ENCODE measurements around the gene EXOSC1. TPM values are rescaled to one million over a fixed set of nuclear protein-coding genes. Genes with fewer than 3 reads are reported as not detected.

EXOSC1 gene, protein sequence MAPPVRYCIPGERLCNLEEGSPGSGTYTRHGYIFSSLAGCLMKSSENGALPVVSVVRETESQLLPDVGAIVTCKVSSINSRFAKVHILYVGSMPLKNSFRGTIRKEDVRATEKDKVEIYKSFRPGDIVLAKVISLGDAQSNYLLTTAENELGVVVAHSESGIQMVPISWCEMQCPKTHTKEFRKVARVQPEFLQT
- polyA plus RNA-seq (33.5 and 44.6 TPM in 2 replicates), polyA minus RNA-seq (25.1 and 27.8 TPM in 2 replicates)

DNA sequence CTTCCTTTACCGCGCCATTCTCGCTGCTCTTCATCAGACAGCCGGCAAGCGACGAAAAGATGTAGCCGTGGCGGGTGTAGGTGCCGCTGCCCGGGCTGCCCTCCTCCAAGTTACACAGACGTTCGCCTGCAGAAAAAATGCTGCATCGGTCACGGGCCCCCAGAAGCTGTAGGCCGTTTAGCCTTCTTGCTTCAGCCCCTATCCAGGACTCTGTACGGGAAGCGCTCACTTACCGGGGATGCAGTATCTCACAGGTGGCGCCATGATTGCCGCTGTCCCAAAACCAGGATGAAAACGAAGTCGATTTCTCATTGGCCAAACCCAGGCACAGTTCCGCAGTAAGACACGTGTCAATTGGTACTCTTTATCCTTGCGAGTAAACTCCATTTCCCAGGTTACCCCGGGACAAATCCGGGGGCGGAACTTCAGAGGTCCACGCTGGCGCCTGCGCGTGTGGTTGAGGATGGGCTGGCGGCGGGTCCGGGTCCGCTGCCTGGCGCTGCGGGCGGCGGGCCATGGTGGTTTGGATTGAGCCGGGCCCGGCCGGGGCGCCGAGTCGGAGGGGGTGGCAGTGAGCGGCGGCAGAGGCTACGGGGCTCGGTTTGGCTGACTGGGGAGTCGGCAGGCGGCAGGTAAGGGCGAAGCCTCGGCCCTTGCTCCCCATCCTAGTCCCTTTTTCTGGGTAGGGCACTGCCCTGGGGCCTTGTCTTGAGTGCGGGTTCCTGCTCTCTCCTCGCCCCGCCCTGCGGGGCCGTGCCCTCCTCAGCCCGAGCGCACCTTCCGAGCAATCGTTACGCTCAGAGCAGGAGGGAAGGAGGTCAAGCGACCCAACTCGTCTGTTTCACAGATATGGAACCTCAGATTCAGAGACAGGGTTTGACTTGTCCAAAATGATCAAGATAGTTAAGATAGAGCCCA lies at the start of gene EXOSC1, which contains the start of gene ZDHHC16:
Gene EXOSC1, minus strand, starts transcription at position 285 of the 918 bp plus-strand sequence. Its CDS starts 21 bp downstream, at position 264.
Gene ZDHHC16, plus strand, starts transcription at position 454 of the 918 bp plus-strand sequence. CDS start 5,501 bp downstream, outside the sequence.
- H3K27me3 ChIP-seq (ENCODE audit: insufficient read depth, low read depth, low read length) = no peaks in the 10 kb centered on the region
- no peaks in the 10 kb centered on the region for H3K9me3 ChIP-seq (ENCODE audit: low read length)
- H3K36me3 ChIP-seq (ENCODE audit: insufficient read depth, low read length) = no peaks in the 10 kb centered on the region
- H3K79me2 ChIP-seq (replicated peaks; ENCODE audit: insufficient read depth, low read length) = peaks cover 37% of the 10 kb centered on the region
- H3K27ac ChIP-seq (ENCODE audit: low read length) = peak within 1 kb of the TSS; percentile 74
- H4K20me1 ChIP-seq (ENCODE audit: insufficient read depth) = no peaks in the 10 kb centered on the region
- H3K9me2 ChIP-seq (ENCODE audit: insufficient read depth, low read length) = no peaks in the 10 kb centered on the region
- H2AFZ ChIP-seq (ENCODE audit: low read depth, low read length) = peak within 1 kb of the TSS; percentile 67
- H3F3A ChIP-seq (ENCODE audit: insufficient read depth, low read length, poor library complexity, severe bottlenecking) = no peaks in the 10 kb centered on the region
- peak within 1 kb of the TSS; percentile 60 for H3K4me2 ChIP-seq (ENCODE audit: low read length)
- peak; percentile 52 for TF ChIP-seq SMC3 (conservative IDR thresholded peaks at IDR 0.05; ENCODE audit: poor library complexity)
- TF ChIP-seq, protein P1, sequence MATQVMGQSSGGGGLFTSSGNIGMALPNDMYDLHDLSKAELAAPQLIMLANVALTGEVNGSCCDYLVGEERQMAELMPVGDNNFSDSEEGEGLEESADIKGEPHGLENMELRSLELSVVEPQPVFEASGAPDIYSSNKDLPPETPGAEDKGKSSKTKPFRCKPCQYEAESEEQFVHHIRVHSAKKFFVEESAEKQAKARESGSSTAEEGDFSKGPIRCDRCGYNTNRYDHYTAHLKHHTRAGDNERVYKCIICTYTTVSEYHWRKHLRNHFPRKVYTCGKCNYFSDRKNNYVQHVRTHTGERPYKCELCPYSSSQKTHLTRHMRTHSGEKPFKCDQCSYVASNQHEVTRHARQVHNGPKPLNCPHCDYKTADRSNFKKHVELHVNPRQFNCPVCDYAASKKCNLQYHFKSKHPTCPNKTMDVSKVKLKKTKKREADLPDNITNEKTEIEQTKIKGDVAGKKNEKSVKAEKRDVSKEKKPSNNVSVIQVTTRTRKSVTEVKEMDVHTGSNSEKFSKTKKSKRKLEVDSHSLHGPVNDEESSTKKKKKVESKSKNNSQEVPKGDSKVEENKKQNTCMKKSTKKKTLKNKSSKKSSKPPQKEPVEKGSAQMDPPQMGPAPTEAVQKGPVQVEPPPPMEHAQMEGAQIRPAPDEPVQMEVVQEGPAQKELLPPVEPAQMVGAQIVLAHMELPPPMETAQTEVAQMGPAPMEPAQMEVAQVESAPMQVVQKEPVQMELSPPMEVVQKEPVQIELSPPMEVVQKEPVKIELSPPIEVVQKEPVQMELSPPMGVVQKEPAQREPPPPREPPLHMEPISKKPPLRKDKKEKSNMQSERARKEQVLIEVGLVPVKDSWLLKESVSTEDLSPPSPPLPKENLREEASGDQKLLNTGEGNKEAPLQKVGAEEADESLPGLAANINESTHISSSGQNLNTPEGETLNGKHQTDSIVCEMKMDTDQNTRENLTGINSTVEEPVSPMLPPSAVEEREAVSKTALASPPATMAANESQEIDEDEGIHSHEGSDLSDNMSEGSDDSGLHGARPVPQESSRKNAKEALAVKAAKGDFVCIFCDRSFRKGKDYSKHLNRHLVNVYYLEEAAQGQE (IDR thresholded peaks at IDR 0.05; ENCODE audit: borderline replicate concordance) = peak; percentile 72
- peak; percentile 93 for TF ChIP-seq POLR2AphosphoS5 (IDR thresholded peaks at IDR 0.05)
- peak; percentile 26 for TF ChIP-seq EP300 (conservative IDR thresholded peaks at IDR 0.05; ENCODE audit: poor library complexity, severe bottlenecking)
- TF ChIP-seq EZH2 (IDR thresholded peaks at IDR 0.05; ENCODE audit: borderline replicate concordance, insufficient read depth, low read length, poor library complexity, severe bottlenecking) = no peak
- TF ChIP-seq MXI1 (conservative IDR thresholded peaks at IDR 0.05; ENCODE audit: poor library complexity, severe bottlenecking) = peak; percentile 96
- TF ChIP-seq TAF1 (IDR thresholded peaks at IDR 0.05; ENCODE audit: low read depth) = peak; percentile 75
- peak; percentile 40 for TF ChIP-seq RAD21 (conservative IDR thresholded peaks at IDR 0.05)
- TF ChIP-seq, protein P2, sequence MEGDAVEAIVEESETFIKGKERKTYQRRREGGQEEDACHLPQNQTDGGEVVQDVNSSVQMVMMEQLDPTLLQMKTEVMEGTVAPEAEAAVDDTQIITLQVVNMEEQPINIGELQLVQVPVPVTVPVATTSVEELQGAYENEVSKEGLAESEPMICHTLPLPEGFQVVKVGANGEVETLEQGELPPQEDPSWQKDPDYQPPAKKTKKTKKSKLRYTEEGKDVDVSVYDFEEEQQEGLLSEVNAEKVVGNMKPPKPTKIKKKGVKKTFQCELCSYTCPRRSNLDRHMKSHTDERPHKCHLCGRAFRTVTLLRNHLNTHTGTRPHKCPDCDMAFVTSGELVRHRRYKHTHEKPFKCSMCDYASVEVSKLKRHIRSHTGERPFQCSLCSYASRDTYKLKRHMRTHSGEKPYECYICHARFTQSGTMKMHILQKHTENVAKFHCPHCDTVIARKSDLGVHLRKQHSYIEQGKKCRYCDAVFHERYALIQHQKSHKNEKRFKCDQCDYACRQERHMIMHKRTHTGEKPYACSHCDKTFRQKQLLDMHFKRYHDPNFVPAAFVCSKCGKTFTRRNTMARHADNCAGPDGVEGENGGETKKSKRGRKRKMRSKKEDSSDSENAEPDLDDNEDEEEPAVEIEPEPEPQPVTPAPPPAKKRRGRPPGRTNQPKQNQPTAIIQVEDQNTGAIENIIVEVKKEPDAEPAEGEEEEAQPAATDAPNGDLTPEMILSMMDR (IDR thresholded peaks at IDR 0.05; ENCODE audit: poor library complexity, severe bottlenecking) = peak; percentile 50
- peak within 1 kb of the TSS; percentile 83 for H3K9ac ChIP-seq (ENCODE audit: low read length)
- peak within 1 kb of the TSS; percentile 87 for H3K4me3 ChIP-seq (ENCODE audit: low read length)

DNA sequence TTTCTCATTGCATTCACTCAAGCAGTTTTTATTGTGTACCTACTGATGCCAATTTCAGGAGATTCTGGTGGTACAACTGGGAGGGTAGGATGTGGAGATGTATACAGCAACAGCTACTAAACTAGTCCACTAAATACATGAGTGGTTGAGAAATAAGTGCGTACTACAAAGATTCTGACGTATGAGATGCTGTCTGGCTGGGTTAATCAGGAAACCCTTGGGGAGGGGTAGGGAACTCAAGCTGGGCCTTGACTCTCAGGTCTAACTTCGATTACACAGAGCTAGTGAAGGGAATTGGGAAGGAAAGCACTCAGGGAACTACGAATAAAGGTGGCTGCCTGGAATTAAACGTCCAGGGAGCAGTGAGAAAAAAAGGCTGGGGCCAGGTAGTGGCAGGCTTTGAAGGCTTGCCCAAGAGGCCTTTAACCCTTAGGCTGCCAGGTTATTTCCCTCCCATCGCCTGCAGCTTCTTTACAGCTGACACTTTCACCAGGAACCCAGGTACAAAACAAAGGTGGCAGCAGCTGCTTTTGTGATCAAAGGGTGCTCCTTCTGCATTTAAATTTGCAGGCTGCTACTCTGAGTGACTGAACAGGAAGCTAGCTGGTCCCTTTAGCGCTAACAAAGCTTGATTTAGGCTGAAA lies 49.2 kb upstream of the EXOSC1 start:
- H4K20me1 ChIP-seq (ENCODE audit: insufficient read depth) = no peaks in the 10 kb centered on the region
- H3F3A ChIP-seq (ENCODE audit: insufficient read depth, low read length, poor library complexity, severe bottlenecking) = peaks cover 5% of the 10 kb centered on the region
- H3K27ac ChIP-seq (ENCODE audit: low read length) = no peak overlapping the region
- H2AFZ ChIP-seq (ENCODE audit: low read depth, low read length) = no peak overlapping the region
- H3K4me2 ChIP-seq (ENCODE audit: low read length) = no peak overlapping the region
- no peaks in the 10 kb centered on the region for H3K9me2 ChIP-seq (ENCODE audit: insufficient read depth, low read length)
- peaks cover 50% of the 10 kb centered on the region for H3K79me2 ChIP-seq (replicated peaks; ENCODE audit: insufficient read depth, low read length)
- TF ChIP-seq RAD21 (conservative IDR thresholded peaks at IDR 0.05) (no peak), SMC3 (conservative IDR thresholded peaks at IDR 0.05; ENCODE audit: poor library complexity) (no peak), TAF1 (IDR thresholded peaks at IDR 0.05; ENCODE audit: low read depth) (no peak), EZH2 (IDR thresholded peaks at IDR 0.05; ENCODE audit: borderline replicate concordance, insufficient read depth, low read length, poor library complexity, severe bottlenecking) (no peak), EP300 (conservative IDR thresholded peaks at IDR 0.05; ENCODE audit: poor library complexity, severe bottlenecking) (no peak), MXI1 (conservative IDR thresholded peaks at IDR 0.05; ENCODE audit: poor library complexity, severe bottlenecking) (no peak), POLR2AphosphoS5 (IDR thresholded peaks at IDR 0.05) (no peak)
- TF ChIP-seq, protein P1 (IDR thresholded peaks at IDR 0.05; ENCODE audit: borderline replicate concordance) = no peak
- TF ChIP-seq, protein P2 (IDR thresholded peaks at IDR 0.05; ENCODE audit: poor library complexity, severe bottlenecking) = no peak
- H3K36me3 ChIP-seq (ENCODE audit: insufficient read depth, low read length) = no peaks in the 10 kb centered on the region
- no peaks in the 10 kb centered on the region for H3K9me3 ChIP-seq (ENCODE audit: low read length)
- H3K9ac ChIP-seq (ENCODE audit: low read length) = no peak overlapping the region
- H3K4me3 ChIP-seq (ENCODE audit: low read length) = peak overlapping the region; percentile 51
- peaks cover 13% of the 10 kb centered on the region for H3K27me3 ChIP-seq (ENCODE audit: insufficient read depth, low read depth, low read length)
